Type B pancreatic cell (in vitro differentiated cells): Measurements from ENCODE around the gene METTL15. TPM values are rescaled to one million over a fixed set of nuclear protein-coding genes. Genes with fewer than 3 reads are reported as not detected.
"Not testable (repeated sequence)": the region's sequence is repeated elsewhere in the genome, so short reads cannot be mapped to it uniquely, and the experiment has no call there.

Source experiments
- DNase-seq: peaks from one replicate; pipeline ENCODE4 v3.0.0; 2021; ENCODE audit warnings: mixed read lengths; ENCODE audit not compliant: unreplicated experiment; ENCODE audit errors: extremely low spot score
- H3K27ac Mint-ChIP-seq: 2 replicates; pipeline ENCODE4 v1.8.0; 2021; ENCODE audit warnings: mild to moderate bottlenecking, mixed read lengths
- H3K27me3 Mint-ChIP-seq: 2 replicates; pipeline ENCODE4 v1.8.0; 2021; ENCODE audit warnings: mixed read lengths
- H3K36me3 Mint-ChIP-seq: 2 replicates; pipeline ENCODE4 v1.8.0; 2021; ENCODE audit warnings: mixed read lengths
- H3K4me1 Mint-ChIP-seq: one replicate; pipeline ENCODE4 v1.8.0; 2021; ENCODE audit warnings: mixed read lengths; ENCODE audit not compliant: unreplicated experiment
- H3K4me3 Mint-ChIP-seq: 2 replicates; pipeline ENCODE4 v1.8.0; 2021; ENCODE audit warnings: mild to moderate bottlenecking, mixed read lengths
- H3K9me3 Mint-ChIP-seq: 2 replicates; pipeline ENCODE4 v1.8.0; 2021; ENCODE audit warnings: mixed read lengths
- CTCF ChIP-seq: fragments of 200-600 bp; sonication (generic); conservative IDR thresholded peaks from 2 replicates; pipeline ENCODE4 v1.5.0; 2021; ENCODE audit warnings: antibody characterized with exemption, mild to moderate bottlenecking
- total RNA-seq: library from RNA; stranded (reverse); gene quantifications from 2 replicates; pipeline ENCODE4 v1.2.1, GENCODE V29; 2021; ENCODE audit warnings: low replicate concordance

The METTL15 gene
- total RNA-seq, 1 donor from 2014 or later: 13.4 TPM

DNA sequence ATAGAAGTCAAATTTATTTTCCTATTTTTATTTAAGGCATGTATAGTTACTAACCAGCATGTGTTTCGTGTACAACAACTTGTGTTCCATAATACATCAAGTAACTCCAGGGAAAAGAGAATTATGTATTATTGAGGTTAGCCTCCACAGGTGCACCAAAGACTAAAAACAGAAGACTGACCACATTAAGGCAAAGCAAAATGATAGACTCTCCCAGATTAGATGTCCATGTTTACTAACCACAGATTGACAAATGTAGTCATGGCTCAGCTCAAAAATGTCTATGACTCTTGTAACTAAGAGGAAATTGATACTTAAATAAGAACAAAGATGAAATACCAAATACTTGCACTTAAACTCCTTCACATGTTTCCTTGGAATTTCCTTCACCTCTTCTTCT lies 238.5 kb downstream of the METTL15 start:
- no peaks in the 10 kb centered on the region for H3K36me3 Mint-ChIP-seq
- H3K27ac Mint-ChIP-seq: no peak overlapping the region
- DNase-seq: no peak
- no peaks in the 10 kb centered on the region for H3K27me3 Mint-ChIP-seq
- no peak overlapping the region for H3K4me3 Mint-ChIP-seq
- H3K4me1 Mint-ChIP-seq: no peaks in the 10 kb centered on the region
- H3K9me3 Mint-ChIP-seq: no peaks in the 10 kb centered on the region
- no peak for TF ChIP-seq CTCF

DNA sequence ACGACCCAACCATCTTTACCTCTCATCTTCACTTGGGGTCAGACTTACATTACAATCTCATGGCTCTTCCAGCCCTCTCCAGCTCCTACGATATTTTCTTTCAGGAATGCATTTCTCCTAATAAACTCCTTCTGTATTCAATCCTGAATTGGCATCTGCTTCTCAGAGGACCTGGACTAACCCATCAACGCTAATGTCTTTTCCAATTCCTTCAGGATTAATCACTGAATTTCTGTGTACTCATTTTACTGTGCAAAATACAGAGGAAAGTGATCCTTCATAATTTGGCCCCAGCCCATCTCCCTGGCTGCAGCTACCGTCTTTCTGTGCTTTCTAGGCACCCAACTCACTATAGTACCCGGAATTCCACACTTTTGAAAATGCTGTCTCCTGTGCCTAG lies 239.2 kb downstream of the METTL15 start:
- Mint-ChIP-seq H3K36me3 (no peaks in the 10 kb centered on the region), H3K27me3 (no peaks in the 10 kb centered on the region), H3K9me3 (no peaks in the 10 kb centered on the region), H3K4me3 (no peak overlapping the region), H3K27ac (no peak overlapping the region), H3K4me1 (no peaks in the 10 kb centered on the region)
- no peak for DNase-seq
- TF ChIP-seq CTCF: no peak

GRCh38 chr11:28350216-28350615 lies 242.0 kb downstream of the METTL15 start:
- H3K27me3 Mint-ChIP-seq: no peaks in the 10 kb centered on the region
- H3K9me3 Mint-ChIP-seq: no peaks in the 10 kb centered on the region
- no peak overlapping the region for H3K27ac Mint-ChIP-seq
- DNase-seq: no peak
- H3K4me1 Mint-ChIP-seq: no peaks in the 10 kb centered on the region
- no peak for TF ChIP-seq CTCF
- H3K36me3 Mint-ChIP-seq: no peaks in the 10 kb centered on the region
- no peak overlapping the region for H3K4me3 Mint-ChIP-seq

GRCh38 chr11:28353991-28354390 lies 245.8 kb downstream of the METTL15 start:
- no peak for DNase-seq
- Mint-ChIP-seq H3K4me1 (no peaks in the 10 kb centered on the region), H3K36me3 (no peaks in the 10 kb centered on the region), H3K27me3 (no peaks in the 10 kb centered on the region), H3K27ac (no peak overlapping the region), H3K9me3 (no peaks in the 10 kb centered on the region), H3K4me3 (no peak overlapping the region)
- TF ChIP-seq CTCF: no peak

DNA sequence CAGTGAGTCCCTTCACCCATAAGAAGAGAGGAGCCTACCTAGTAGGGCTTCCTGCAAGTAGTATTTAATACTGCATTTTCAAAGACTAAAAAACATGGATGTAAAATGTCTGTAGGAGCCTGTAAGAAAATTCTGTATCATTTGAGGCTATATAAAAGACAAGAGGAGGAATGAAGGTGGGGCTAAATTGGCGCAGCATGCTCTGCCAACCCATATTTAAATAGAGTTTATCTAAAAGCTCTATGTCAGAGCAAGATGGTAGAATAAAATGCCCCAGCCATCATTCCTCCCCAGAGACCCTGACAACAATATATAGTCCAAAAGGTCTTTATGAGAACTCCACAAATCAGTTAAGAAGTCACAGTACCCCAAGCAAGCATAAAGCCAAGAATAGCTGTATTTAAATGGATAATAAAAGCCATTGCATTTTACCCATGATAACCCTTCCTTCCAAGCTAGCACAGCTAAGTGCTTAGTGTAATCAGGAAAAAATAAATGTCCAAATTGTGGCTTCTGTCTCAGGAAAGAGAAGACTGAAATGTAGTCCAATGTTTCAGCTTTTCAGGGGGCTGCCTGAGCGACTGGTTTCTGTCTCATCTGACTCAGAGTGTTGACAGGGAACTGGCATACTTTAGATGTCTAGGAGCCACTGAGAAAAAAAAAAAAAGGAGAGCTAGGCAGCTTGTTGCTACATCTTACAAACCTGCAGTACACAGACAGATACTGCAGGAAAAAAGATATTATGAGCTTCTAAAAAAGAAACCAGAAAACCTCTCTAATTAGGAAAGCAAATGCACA lies 258.6 kb downstream of the METTL15 start:
- Mint-ChIP-seq H3K27ac (no peak overlapping the region), H3K9me3 (peaks cover 15% of the 10 kb centered on the region), H3K36me3 (peaks cover 15% of the 10 kb centered on the region), H3K27me3 (no peaks in the 10 kb centered on the region), H3K4me3 (no peak overlapping the region), H3K4me1 (no peaks in the 10 kb centered on the region)
- DNase-seq: no peak
- no peak for TF ChIP-seq CTCF

GRCh38 chr11:28378095-28378494 lies 269.9 kb downstream of the METTL15 start:
- not testable (repeated sequence) for H3K4me1 Mint-ChIP-seq, H3K4me3 Mint-ChIP-seq, H3K9me3 Mint-ChIP-seq, H3K27me3 Mint-ChIP-seq, H3K27ac Mint-ChIP-seq, DNase-seq, H3K36me3 Mint-ChIP-seq

Other genes starting within 250 kb of the METTL15 start
- 8.1 and 21.8 TPM in 2 replicates for gene KIF18A, start 232 bp upstream of the METTL15 start, total RNA-seq